A549 treated with AZD9567 at 1 μM for 4 hours (cell line): ENCODE measurements around the gene ATXN3L. TPM values are rescaled to one million over a fixed set of nuclear protein-coding genes. Genes with fewer than 3 reads are reported as not detected.

ENCODE experiments used
- total RNA-seq: library from RNA; stranded (reverse); fragments of 200-300 nt; extraction: Qiagen RNA extraction; gene quantifications from 5 replicates; pipeline ENCODE4 v1.2.3, GENCODE V29; 2022; ENCODE audit not compliant: insufficient read depth

ATXN3L gene
- not detected in 5 replicates for total RNA-seq

DNA sequence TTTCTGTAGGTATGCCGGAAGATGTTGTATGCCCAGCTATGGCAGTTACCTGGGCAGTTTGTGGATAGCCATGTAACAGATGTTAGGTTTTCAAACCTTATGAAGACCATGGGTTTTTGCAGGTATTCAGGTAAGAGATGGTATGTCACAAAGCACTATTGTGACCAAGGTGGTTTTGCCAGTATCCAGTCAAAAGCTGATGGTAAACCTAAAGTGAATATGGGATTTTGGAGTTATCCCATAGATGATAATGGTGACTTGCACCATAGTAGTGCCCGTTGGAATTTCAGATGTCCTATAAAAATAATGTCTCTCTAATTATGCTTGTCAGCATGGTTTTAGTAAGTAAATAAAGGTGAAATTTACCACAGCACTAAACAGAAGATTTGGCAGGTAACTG is at the start of gene ATXN3L:
TSS of gene ATXN3L (minus strand) at position 101 of the 400 bp plus-strand sequence. CDS start 119 bp downstream, outside the sequence.

Other genes with a start within 250 kb of the ATXN3L start
- not detected in 5 replicates for gene EGFL6, start 249.5 kb upstream of the ATXN3L start, total RNA-seq